Neural progenitor cell (in vitro differentiated cells): ENCODE results near the gene TMEM231. TPM values are rescaled to one million over a fixed set of nuclear protein-coding genes. Genes with fewer than 3 reads are reported as not detected.
A peak's percentile ranks its signal among the peaks of the same experiment; 100 is the strongest.

Experiments used
- DNase-seq: peaks from one replicate; pipeline ENCODE4 v3.0.0-alpha.2; 2016; ENCODE audit warnings: low spot score
- H2AFZ ChIP-seq: fragments of 200-600 bp; sonication (generic); replicated peaks from 2 replicates; pipeline ENCODE4 v1.6.1; 2016; ENCODE audit warnings: antibody characterized with exemption
- H3F3A ChIP-seq: fragments of 200-600 bp; sonication (generic); 2 replicates; pipeline ENCODE4 v1.6.1; 2016; ENCODE audit warnings: antibody characterized with exemption, low read depth
- H3K27ac ChIP-seq: fragments of 200-600 bp; sonication (generic); 2 replicates; pipeline ENCODE4 v1.5.1; 2016; ENCODE audit warnings: mild to moderate bottlenecking
- H3K27me3 ChIP-seq: fragments of 200-600 bp; sonication (generic); 2 replicates; pipeline ENCODE4 v1.6.1; 2016; ENCODE audit warnings: mild to moderate bottlenecking, moderate library complexity
- H3K36me3 ChIP-seq: fragments of 200-600 bp; sonication (generic); 2 replicates; pipeline ENCODE4 v1.5.1; 2016
- H3K4me1 ChIP-seq: fragments of 200-600 bp; sonication (generic); 2 replicates; pipeline ENCODE4 v1.6.1; 2016; ENCODE audit warnings: mixed run types
- H3K4me2 ChIP-seq: fragments of 200-600 bp; sonication (generic); 2 replicates; pipeline ENCODE4 v1.6.1; 2016
- H3K4me3 ChIP-seq: fragments of 200-600 bp; sonication (generic); 2 replicates; pipeline ENCODE4 v1.5.1; 2016
- H3K79me2 ChIP-seq: fragments of 200-600 bp; sonication (generic); 2 replicates; pipeline ENCODE4 v1.6.1; 2016; ENCODE audit warnings: low read depth
- H3K9ac ChIP-seq: fragments of 200-600 bp; sonication (generic); 2 replicates; pipeline ENCODE4 v1.6.1; 2016
- H3K9me3 ChIP-seq: fragments of 200-600 bp; sonication (generic); 2 replicates; pipeline ENCODE4 v1.5.1; 2016; ENCODE audit warnings: low read depth
- H4K20me1 ChIP-seq: fragments of 200-600 bp; sonication (generic); 2 replicates; pipeline ENCODE4 v1.6.1; 2016; ENCODE audit warnings: low read depth
- H3K27ac Mint-ChIP-seq: 3 replicates; pipeline ENCODE4 v1.8.0; 2021; ENCODE audit warnings: mixed read lengths
- H3K27me3 Mint-ChIP-seq: 2 replicates; pipeline ENCODE4 v1.8.0; 2022; ENCODE audit warnings: low read depth, mild to moderate bottlenecking, inconsistent platforms, moderate library complexity, mixed read lengths; ENCODE audit not compliant: insufficient read depth
- H3K36me3 Mint-ChIP-seq: 3 replicates; pipeline ENCODE4 v1.8.0; 2021; ENCODE audit warnings: mixed read lengths
- H3K4me1 Mint-ChIP-seq: 3 replicates; pipeline ENCODE4 v1.8.0; 2021; ENCODE audit warnings: mixed read lengths
- H3K4me3 Mint-ChIP-seq: 3 replicates; pipeline ENCODE4 v1.8.0; 2021; ENCODE audit warnings: mild to moderate bottlenecking, moderate library complexity, mixed read lengths
- H3K9me3 Mint-ChIP-seq: 3 replicates; pipeline ENCODE4 v1.8.0; 2020; ENCODE audit warnings: mixed read lengths
- CTCF ChIP-seq: fragments of 200-600 bp; sonication (generic); IDR thresholded peaks from 2 replicates; pipeline ENCODE4 v1.5.1; 2017; ENCODE audit warnings: antibody characterized with exemption, mild to moderate bottlenecking
- EZH2 ChIP-seq: fragments of 200-600 bp; sonication (generic); IDR thresholded peaks from 2 replicates; pipeline ENCODE4 v1.6.1; 2017; ENCODE audit warnings: antibody characterized with exemption, mild to moderate bottlenecking, moderate library complexity
- EZH2phosphoT487 ChIP-seq: fragments of 200-600 bp; sonication (generic); IDR thresholded peaks from 2 replicates; pipeline ENCODE4 v1.6.1; 2017; ENCODE audit warnings: antibody characterized with exemption
- total RNA-seq: library from RNA; depleted of rRNA; stranded (reverse); fragments of >200 nt; gene quantifications from 2 replicates; pipeline ENCODE4 v1.2.3, GENCODE V29; 2015; ENCODE audit warnings: low replicate concordance

TMEM231 gene
- total RNA-seq, 1 donor from 2014 or later: 10.9 TPM

GRCh38 chr16:75559564-75560372 lies 3.7 kb upstream of the TMEM231 start:
- Histone ChIP-seq H3K4me3 (no peak overlapping the region), H3K9me3 (no peaks in the 10 kb centered on the region), H3K4me1 (peaks cover 19% of the 10 kb centered on the region), H3K27ac (no peak overlapping the region), H3K36me3 (no peaks in the 10 kb centered on the region), H3K27me3 (no peaks in the 10 kb centered on the region), H3F3A (peaks cover 17% of the 10 kb centered on the region), H3K4me2 (peak overlapping the region; percentile 49), H3K9ac (no peak overlapping the region), H3K79me2 (peaks cover 1% of the 10 kb centered on the region), H4K20me1 (no peaks in the 10 kb centered on the region), H2AFZ (peak overlapping the region; percentile 89)
- H3K27me3 Mint-ChIP-seq: peaks cover 3% of the 10 kb centered on the region
- H3K36me3 Mint-ChIP-seq: no peaks in the 10 kb centered on the region
- no peak overlapping the region for H3K4me3 Mint-ChIP-seq
- no peaks in the 10 kb centered on the region for H3K9me3 Mint-ChIP-seq
- peak overlapping the region; percentile 70 for H3K27ac Mint-ChIP-seq
- peak; percentile 15 for DNase-seq
- peaks cover 28% of the 10 kb centered on the region for H3K4me1 Mint-ChIP-seq
- no peak for TF ChIP-seq EZH2phosphoT487

GRCh38 chr16:75558846-75559401 lies 2.9 kb upstream of the TMEM231 start:
- Mint-ChIP-seq H3K9me3 (no peaks in the 10 kb centered on the region), H3K27ac (no peak overlapping the region), H3K4me3 (no peak overlapping the region), H3K36me3 (no peaks in the 10 kb centered on the region), H3K4me1 (peaks cover 28% of the 10 kb centered on the region), H3K27me3 (peaks cover 2% of the 10 kb centered on the region)
- no peak for DNase-seq
- H3K4me2 ChIP-seq: no peak overlapping the region
- no peak overlapping the region for H3K27ac ChIP-seq
- H3K79me2 ChIP-seq: peaks cover 8% of the 10 kb centered on the region
- no peaks in the 10 kb centered on the region for H4K20me1 ChIP-seq
- peaks cover 17% of the 10 kb centered on the region for H3F3A ChIP-seq
- H3K4me3 ChIP-seq: no peak overlapping the region
- no peak overlapping the region for H2AFZ ChIP-seq
- H3K9ac ChIP-seq: no peak overlapping the region
- no peaks in the 10 kb centered on the region for H3K36me3 ChIP-seq
- TF ChIP-seq CTCF: no peak
- no peak for TF ChIP-seq EZH2
- no peak for TF ChIP-seq EZH2phosphoT487
- no peaks in the 10 kb centered on the region for H3K9me3 ChIP-seq
- peaks cover 23% of the 10 kb centered on the region for H3K4me1 ChIP-seq
- no peaks in the 10 kb centered on the region for H3K27me3 ChIP-seq

- DNase-seq: no peak
- H3F3A ChIP-seq: peaks cover 17% of the 10 kb centered on the region
- Mint-ChIP-seq H3K9me3 (no peaks in the 10 kb centered on the region), H3K4me1 (peaks cover 29% of the 10 kb centered on the region), H3K27me3 (peaks cover 4% of the 10 kb centered on the region), H3K36me3 (no peaks in the 10 kb centered on the region), H3K4me3 (peak overlapping the region; percentile 100), H3K27ac (peak overlapping the region; percentile 87)
- TF ChIP-seq CTCF (no peak), EZH2phosphoT487 (no peak), EZH2 (no peak)
- H3K4me3 ChIP-seq: peak overlapping the region; percentile 67
- no peaks in the 10 kb centered on the region for H3K27me3 ChIP-seq
- H3K4me1 ChIP-seq: peaks cover 23% of the 10 kb centered on the region
- peak overlapping the region; percentile 76 for H2AFZ ChIP-seq
- peak overlapping the region; percentile 91 for H3K4me2 ChIP-seq
- H4K20me1 ChIP-seq: no peaks in the 10 kb centered on the region
- peaks cover 9% of the 10 kb centered on the region for H3K79me2 ChIP-seq
- no peak overlapping the region for H3K27ac ChIP-seq
- no peaks in the 10 kb centered on the region for H3K9me3 ChIP-seq
- H3K36me3 ChIP-seq: no peaks in the 10 kb centered on the region
- H3K9ac ChIP-seq: no peak overlapping the region
Measured at GRCh38 chr16:75556431-75556950, 439 bp upstream of the TMEM231 start.
